ENCODE data around the gene MEGF8. TPM values are rescaled to one million over a fixed set of nuclear protein-coding genes. Genes with fewer than 3 reads are reported as not detected.

The MEGF8 gene
- polyA plus RNA-seq, 4 donors: 32.5 to 48.3 (median 35.7) TPM

Other genes starting within 250 kb of the MEGF8 start
- 10 to 100 TPM; 14.0 to 18.2 (median 14.7) TPM for gene ZNF574, start 249.5 kb upstream of the MEGF8 start, polyA plus RNA-seq (ENCODE audit: insufficient read length in 4 of 4)
- 1 to 10 TPM in 2 of 4 donors, under 1 TPM in 2; 0.55 to 1.4 (median 0.90) TPM for gene POU2F2, start 193.2 kb upstream of the MEGF8 start, polyA plus RNA-seq (ENCODE audit: insufficient read length in 4 of 4)
- 10 to 100 TPM; 24.1 to 35.8 (median 27.2) TPM for gene DEDD2, start 108.0 kb upstream of the MEGF8 start, polyA plus RNA-seq (ENCODE audit: insufficient read length in 4 of 4)
- gene ZNF526, start 105.3 kb upstream of the MEGF8 start, polyA plus RNA-seq (ENCODE audit: insufficient read length in 4 of 4): 1 to 10 TPM; 8.0 to 8.8 (median 8.5) TPM
- gene GSK3A, start 83.0 kb upstream of the MEGF8 start, polyA plus RNA-seq (ENCODE audit: insufficient read length in 4 of 4): 10 to 100 TPM; 75.9 to 82.2 (median 80.9) TPM
- 10 to 100 TPM; 70.7 to 94.4 (median 71.8) TPM for gene ERF, start 70.5 kb upstream of the MEGF8 start, polyA plus RNA-seq (ENCODE audit: insufficient read length in 4 of 4)
- 10 to 100 TPM; 47.2 to 75.1 (median 49.5) TPM for gene CIC, start 56.4 kb upstream of the MEGF8 start, polyA plus RNA-seq (ENCODE audit: insufficient read length in 4 of 4)
- gene PRR19, start 23.5 kb upstream of the MEGF8 start, polyA plus RNA-seq (ENCODE audit: insufficient read length in 4 of 4): 1 to 10 TPM; 1.6 to 2.1 (median 2.0) TPM
- 10 to 100 TPM; 69.1 to 94.5 (median 79.3) TPM for gene PAFAH1B3, start 23.0 kb upstream of the MEGF8 start, polyA plus RNA-seq (ENCODE audit: insufficient read length in 4 of 4)
- 1 to 10 TPM in 1 of 4 donors, under 1 TPM in 3; 0.76 to 1.2 (median 0.83) TPM for gene TMEM145, start 12.3 kb upstream of the MEGF8 start, polyA plus RNA-seq (ENCODE audit: insufficient read length in 4 of 4)
- gene CNFN, start 64.7 kb downstream of the MEGF8 start, polyA plus RNA-seq (ENCODE audit: insufficient read length in 4 of 4): 1 to 10 TPM in 2 of 4 donors, under 1 TPM in 2; 0.82 to 2.1 (median 1.1) TPM
- gene LIPE, start 101.8 kb downstream of the MEGF8 start, polyA plus RNA-seq (ENCODE audit: insufficient read length in 4 of 4): 10 to 100 TPM in 3 of 4 donors, 1 to 10 TPM in 1; 9.7 to 13.9 (median 10.6) TPM
- gene CXCL17, start 117.3 kb downstream of the MEGF8 start, polyA plus RNA-seq (ENCODE audit: insufficient read length in 4 of 4): under 1 TPM in 2 of 4 donors, not detected in 2; 0.27 to 0.64 TPM
- gene CEACAM1, start 202.8 kb downstream of the MEGF8 start, polyA plus RNA-seq (ENCODE audit: insufficient read length in 4 of 4): 10 to 100 TPM in 3 of 4 donors, 1 to 10 TPM in 1; 9.6 to 18.1 (median 11.2) TPM